Hypothalamus (tissue), 51 donors: Measurements from ENCODE around the gene SBK3.
"Not testable (repeated sequence)": the region's sequence is repeated elsewhere in the genome, so short reads cannot be mapped to it uniquely, and the experiment has no call there.

Experiments
- DNase-seq, 51 donors: peaks; one replicate each; lab custom pipeline; 2025; lab: John Stamatoyannopoulos, UW

The SBK3 gene

DNA sequence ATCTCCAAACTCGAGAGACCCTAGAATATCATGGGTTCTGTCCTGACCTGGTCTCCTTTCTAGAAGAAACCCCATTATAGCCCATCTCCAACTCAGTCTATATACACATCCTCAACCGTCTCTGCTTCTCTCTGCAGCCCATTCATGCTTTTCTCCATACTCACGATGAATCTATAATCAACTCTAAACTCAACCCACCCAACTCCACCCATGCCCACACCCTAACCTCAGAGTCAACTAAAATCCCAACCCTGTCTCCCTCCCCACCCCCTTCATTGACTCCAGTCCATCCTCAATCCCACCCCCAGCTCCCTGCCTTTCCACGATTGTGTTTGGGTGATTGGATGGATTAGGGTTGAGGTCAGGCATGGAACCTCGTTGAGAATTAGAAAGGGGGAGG, 1.8 kb downstream of the SBK3 start:
- DNase-seq = no peak

DNA sequence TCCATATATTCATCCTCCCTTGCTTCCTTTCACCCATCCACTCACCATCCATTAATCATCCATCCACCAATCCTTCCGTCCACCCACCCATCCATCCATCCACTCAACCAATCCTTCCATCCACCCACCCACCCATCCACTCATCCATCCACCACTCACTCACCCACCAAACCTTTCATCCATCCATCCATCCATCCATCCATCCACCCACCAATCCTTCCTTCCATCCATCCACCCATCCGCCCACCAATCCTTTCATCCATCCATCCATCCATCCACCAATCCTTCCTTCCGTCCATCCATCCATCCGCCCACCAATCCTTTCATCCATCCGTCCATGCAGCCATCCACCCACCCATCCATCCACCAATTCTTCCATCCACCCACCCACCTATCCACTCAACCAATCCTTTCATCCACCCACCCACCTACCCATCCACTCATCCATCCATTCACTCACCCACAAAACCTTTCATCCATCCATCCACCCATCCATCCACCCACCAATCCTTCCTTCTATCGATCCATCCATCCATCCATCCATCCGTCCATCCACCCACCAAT, 3.0 kb downstream of the SBK3 start:
- no peak for DNase-seq

DNA sequence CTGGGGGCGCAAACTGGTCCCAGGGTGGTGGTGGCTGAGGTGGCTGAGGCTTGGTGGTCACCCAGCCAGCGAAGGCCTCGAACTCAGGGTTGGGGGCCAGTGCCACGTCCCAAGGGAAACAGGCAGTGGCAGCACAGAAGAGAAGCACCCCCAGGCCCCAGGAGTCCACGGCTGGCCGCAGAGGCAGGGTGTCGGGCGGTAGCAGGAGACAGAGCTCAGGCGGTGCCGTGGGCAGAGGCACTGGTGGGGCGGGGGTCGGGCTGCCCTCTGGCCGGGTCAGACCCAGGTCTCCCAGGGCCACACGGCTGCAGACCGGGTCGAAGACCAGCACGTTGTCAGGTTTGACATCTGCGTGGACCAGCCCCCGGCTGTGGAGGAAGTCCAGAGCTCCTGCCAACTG, 4.3 kb downstream of the SBK3 start:
- no peak for DNase-seq

DNA sequence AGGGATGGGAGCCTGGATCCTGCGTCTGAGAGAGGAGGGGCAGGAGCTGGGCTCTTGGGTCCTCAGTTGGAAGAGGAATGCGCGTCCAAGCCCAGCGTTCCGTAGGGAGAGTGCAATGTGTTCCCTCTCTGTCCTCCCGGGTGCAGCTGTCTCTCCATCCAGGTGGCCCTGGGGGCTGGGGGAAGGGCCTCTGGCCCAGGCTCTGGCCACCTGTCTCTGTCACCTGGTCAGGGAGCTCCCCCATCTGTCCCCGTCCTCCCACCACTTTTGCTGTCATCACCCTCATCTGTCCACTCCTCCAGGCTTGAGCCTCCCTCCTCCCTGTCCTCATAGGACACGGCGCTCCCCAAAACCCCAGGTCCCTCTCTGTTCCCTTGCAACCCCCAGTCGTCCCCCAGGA, 4.7 kb downstream of the SBK3 start:
- no peak for DNase-seq

DNA sequence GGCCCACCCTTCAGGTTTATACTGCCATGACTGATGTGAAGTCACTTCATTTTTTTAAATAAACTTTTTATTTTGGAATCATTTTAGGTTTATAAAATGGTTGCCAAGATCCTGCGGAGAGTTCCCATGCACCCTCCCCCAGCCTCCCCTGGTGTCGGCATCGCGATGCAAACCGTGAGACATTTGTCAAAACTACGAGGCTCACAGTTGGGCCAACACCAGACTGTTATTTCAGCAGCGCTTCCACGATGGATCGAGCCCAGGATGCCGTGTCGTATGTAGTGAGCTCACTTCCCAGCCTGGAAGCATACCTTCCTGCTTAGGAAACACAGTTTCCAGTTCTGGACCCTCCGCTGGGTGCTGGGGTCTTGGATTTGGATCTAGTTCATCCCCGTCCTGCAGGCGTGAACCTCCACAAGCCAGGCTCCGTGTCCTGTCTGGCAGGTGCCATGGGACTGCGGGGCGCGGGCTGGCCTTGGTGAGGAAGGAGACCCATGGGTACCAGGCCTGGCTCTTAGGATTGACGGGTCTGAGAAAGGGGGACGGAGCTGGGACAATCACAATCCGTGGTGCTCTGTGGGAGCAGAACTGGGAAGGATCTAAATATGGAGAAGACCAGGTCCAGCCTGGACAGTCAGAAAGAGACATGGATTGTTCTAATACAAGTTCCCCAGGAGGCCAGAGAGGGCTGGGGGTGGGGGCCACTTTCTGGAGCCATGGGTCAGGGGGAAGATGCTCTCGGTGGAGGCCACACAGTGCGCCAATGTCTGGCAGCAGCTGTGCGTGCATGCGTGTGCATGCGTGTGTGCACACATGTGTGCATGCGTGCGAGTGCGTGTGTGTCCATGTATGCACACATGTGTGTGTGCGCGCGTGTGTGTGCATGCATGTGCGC, 6.0 kb downstream of the SBK3 start:
- DNase-seq = no peak

DNA sequence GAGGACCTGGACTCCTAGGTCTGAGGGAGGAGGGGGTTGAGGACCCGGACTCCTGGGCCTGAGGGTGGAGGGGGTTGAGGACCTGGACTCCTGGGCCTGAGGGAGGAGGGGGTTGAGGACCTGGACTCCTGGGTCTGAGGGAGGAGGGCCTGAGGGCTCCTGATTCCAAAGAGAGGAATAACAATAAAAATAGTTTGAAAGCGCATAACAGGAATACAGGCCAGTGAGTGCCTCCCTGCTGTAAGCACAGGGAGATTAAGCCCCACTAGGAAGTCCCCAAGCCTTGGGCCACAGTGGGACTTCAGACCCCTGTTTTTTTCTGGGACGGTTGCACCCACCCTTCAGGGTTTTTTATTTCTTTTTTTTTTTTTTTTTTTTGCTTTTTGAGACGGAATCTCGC, 7.2 kb downstream of the SBK3 start:
- DNase-seq = no peak

DNA sequence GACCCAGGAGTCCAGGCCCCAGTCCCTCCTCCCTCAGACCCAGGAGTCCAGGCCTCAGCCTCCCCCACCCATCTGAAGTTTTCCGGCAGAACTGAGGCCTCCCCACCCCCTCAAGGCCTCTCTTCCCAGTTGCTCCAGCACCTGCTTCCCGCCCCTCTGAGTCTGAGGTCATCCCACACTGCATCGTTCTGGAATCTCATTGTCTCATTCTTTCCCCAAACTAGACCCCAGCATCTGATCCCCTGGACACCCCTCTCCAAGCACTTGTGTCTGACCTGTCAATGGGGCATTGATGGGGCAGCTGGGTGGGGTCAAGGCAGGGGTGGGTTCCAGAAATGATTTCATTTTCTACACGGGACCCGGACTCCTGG, 7.6 kb downstream of the SBK3 start:
- DNase-seq = no peak

DNA sequence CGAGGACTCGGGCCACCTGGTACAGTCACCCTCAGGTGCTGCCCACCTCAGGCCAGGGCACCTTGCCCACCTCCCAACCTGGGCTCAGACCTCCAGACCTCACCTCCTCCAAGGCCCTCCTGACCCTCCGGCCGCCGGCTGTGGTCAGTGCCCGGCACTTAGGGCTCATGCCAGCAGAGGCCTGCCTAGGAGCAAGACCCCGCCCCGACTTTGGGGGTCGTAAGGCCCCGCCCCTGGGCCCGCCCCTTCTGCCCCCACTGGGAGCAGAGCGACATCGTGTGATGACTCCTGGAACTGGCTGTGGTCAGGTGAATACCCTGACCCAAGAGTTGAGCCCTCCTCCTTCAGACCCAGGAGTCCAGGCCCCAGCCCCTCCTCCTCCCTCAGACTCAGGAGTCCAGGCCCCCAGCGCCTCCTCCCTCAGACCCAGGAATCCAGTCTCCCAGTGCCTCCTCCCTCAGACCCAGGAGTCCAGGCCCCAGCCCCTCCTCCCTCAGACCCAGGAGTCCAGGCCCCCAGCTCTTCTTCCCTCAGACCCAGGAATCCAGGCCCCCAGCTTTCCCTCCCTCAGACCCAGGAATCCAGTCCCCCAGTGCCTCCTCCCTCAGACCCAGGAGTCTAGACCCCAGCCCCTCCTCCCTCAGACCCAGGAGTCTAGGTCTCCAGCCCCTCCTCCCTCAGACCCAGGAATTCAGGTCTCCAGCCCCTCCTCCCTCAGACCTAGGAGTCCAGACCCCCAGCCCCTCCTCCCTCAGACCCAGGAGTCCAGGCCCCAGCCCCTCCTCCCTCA, 8.2 kb downstream of the SBK3 start, which contains the start of gene SBK2:
SBK2 (minus strand) TSS at position 183 of the 790 bp plus-strand sequence. CDS start 839 bp downstream, outside the sequence.
- no peak for DNase-seq

DNA sequence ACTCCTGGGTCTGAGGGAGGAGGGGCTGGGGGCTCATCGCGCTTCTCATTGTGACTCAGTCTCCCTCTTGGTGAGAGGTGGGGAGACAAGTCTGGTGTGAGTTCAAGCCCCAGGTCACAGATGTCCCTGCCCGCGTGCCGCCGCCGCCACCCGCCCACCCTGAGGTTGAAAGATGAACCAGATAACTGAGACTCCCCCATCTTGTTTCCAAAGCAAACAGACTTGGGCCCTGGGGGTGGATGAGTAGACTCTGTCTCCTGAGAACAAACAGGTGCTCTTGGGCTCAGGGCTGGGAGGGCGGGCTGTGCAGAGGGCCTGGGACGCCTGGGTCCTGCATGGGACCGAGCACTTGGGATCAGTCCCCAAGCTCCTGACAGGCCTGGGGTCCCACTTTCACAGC, 9.0 kb downstream of the SBK3 start:
- DNase-seq = no peak

DNA sequence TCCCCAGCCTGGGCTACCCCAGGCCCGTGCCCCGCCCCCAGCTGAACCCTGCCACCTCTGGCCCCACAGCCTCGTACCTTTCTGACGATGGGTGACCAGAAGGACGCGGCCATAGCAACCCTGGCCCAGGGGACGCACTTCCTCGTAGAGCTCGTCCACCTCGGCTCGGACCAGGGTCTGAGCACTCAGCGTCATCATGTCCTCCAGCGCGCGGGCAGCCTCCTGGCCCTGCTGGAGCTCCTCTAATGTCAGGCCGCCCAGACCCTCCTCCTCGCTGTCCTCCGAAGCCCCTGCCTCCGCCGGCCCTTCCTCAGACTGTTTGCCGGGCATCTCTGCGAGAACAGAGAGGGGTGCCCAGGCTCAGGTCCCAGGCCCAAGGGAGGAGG, 9.4 kb downstream of the SBK3 start:
- no peak for DNase-seq

DNA sequence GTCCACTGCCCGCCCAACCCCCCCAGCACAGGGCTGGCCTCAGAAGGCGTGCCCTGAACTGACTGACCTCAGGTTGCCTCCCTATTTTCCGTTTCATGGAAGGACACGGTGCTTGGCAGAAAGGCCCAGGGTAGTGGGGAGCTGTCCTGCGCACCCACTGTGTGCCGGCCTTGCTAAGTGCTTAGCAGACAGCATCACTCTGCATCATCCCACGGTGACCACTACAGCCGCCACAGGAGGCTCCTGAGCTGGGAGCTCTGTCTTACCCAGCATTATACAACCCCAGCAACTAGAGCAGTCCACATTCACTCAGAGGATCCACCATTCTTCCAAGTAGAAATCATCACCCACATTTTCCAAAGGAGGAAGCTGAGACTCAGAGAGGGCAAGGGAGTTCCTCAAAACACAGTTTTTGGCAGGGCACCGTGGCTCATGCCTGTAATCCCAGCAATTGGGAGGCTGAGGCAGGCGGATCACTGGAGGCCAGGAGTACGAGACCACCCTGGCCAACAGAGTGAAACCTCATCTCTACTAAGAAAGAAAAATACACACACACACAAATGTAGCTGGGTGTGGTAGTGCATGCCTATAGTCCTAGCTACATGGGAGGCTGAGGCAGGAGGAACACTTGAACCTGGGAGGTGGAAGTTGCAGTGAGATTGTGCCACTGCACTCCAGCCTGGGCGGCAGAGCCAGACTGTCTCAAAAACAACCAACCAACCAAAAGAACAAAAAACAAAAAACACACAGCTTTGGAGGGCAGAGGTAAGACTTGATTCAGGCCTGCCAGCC, 10.0 kb downstream of the SBK3 start:
- DNase-seq = no peak

DNA sequence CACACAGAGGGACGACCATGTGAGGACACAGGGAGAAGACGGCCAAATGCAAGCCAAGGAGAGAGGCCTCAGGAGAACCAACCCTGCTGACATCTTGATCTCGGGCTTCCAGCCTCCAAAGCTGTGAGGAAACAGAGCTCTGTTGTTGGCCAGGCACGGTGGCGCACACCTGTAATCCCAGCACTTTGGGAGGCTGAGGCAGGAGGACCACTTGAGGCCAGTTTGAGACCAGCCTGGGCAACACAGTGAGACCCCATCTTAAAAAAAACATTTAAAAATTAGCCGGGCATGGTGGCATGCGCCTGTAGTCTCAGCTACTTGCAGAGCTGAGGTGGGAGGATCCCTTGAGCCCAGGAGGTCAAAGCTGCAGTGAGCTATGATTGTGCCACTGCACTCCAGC, 11.1 kb downstream of the SBK3 start:
- not testable (repeated sequence) for DNase-seq

DNA sequence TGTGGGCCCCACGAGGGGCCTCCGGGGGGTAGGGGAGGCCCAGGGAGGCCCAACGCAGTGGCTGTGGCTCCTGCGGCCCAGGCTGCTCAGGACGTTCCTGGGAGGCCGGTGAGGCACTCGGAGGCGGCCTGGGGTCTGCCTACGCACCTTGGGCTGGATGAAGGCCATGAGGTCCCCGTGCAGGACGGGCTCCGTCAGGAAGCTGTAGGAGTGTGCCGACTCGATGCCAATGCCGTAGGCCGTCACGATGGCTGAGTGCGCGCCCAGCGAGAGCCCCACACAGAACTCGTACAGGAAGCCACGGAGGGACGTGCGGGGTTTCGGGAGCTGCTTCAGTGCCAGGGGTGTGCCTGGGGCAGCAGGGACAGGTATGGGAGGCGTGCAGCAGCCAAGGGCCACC, 14.3 kb downstream of the SBK3 start:
- no peak for DNase-seq

DNA sequence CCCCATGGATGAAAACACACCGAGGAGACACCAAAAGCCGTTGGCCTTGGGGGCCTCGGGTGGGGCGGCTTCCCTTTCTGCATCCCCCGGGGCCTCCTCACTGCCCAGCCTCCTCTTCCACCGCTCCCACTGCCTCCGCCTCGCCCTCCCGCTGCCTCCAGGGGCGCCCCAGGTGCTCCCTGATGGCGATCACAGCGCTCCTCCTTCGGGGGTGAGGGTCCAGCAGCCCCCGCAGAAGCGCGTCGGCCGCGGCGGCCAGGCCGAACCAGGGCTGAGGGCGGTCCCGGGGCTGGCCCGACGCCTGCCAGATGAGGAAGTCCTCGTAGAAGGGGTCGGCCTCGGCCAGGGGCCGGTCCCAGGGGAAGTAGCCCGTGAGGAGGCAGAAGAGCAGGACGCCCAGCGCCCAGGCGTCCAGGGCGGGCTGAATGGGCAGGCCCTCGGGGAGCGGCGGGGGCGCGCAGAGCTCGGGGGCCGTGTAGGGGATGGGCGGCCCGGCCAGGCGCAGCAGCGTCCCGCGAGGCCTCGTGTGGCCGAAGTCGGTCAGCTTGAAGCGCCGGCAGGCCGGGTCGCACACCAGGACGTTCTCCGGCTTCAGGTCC, 15.6 kb downstream of the SBK3 start:
- no peak for DNase-seq

DNA sequence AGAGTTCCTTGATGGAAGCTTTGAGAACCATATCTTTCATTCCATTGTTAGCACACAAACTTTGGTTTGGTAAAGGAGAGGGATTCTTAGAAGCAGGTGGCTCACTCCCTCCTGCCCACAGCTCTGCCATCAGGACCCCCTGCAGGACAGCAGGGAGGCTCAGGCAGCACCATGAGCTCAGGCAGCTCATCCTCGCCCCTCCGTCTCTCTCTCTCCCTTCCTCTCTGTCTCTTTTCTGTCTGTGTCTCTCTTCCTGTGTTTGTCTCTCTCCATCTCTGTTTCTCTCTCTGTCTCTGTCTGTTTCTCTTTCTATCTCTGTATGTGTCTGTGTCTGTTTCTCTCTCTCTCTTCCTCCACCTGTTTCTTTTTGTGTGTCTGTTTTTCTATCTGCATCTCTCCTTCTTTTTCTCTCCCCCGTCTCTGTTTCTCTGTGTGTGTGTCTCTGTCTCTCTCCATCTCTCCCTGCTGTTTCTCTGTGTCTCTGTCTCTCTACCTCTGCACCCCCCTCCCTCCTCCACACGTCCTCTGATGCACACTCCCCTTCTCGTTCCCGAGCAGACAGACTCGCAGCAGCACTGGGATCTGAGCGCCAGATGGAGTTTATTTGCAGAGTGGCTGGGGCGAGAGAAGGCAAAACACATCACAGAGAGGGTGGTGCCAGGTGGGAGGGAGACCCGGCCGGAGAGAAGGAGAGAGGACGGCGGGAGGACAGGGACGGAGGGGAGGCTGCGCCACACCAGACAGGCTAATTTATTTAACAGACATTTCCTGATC, 17.1 kb downstream of the SBK3 start:
- peak in 1 of 51 donors; percentile 4 for DNase-seq

DNA sequence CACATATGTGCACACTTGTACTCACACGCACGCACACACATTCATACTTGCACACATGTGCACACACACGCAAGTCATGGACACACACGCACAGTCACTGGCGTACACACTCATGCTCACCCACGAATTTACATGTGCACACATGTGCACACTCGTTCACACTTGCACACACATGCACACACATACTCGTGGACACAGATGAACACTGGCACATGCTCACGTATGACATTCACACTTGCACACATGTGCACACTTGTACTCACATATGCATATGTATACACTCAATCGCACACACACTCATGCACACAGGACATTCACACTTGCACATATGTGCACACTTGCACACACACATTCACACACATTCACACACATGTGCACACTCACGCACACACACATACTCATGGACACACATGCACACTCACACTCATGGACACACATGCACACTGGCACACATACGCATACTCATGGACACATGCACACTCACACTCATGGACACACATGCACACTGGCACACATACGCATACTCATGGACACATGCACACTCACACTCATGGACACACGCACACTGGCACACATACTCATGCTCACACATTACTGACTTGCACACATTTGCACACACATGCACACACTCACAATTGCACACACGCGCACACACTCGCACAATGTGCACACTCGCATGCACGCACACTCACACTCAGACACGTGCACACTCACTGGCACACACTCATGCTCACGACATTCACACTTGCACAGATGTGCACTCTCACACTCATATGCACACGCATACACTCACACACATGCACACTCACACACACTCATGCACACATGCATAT, 17.9 kb downstream of the SBK3 start:
- DNase-seq = no peak

DNA sequence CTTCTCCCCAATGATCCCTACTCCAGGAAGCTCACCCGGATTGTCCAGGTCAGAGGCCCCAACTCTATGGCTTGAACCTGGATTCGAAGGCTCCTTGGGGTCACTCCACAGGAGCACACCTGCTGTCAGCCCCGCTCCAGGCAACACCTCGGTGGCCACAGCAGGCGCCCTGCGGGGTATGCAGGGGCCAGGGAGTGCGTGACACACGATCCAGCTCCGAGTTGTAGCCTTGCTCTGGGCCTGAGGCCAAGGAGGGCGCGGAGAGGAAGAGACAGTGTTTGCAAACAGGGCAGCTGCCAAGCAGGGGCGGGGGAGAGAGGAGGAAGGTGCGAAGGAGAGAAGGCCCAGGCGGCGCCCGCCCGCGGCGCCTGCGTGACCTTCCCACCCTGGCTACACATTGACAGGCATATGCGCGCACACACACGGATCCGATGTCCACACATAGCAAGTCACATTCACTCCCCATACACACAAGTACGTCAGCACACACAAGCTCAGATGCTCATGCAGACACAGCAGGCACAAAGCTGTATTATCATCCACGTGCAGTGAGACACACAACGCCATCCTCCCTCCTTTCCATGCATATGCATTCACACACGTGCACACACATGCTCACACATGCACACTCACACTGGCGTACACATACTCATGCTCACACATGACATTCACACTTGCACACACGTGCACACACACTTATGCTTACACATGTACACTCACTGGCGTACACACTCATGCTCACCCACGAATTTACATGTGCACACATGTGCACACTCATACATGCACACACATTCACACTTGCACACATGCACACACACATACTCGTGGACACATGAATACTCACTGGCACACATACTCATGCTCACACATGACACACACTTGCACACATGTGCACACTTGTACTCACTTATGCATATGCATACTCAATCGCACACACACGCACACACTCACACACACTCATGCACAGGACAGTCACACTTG, 18.8 kb downstream of the SBK3 start:
- peak in 4 of 51 donors; percentile 2 to 16 (median 12) for DNase-seq
